ENCODE results near the gene SORCS2.

DNA sequence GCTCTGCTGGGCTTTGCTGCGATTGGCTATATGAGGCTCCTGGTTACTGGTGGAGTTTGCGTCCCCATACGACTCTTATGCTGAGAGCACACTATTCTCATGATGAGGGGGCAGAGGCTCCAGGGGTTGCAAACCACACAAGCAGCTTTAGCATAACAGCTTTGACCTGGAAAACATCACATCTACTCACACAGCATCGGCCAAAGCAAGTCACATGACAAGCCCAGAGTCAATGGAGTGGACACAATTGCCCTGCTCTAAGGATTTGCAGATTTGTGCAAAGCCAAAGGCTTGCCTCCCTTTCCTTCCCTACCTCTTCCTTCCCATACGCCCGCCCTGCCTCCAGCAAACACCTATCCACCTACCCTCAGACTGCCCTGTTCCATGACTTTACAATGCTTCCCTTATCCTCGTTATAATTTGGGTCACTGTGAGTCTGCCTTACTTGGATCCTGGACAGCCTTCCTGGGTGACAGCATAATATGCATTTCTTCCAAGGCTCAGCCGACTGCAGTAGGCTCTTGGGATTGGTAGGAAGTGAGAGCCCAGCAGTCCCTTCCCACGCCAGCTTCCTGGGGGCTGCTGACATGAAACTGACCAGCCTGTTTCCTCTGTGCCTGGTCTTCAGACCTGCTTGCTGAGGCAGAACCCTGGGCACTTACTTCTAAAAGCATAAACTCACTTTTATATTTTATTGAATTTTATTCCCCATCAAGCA is 450.6 kb downstream of the SORCS2 start:
- TF ChIP-seq RAD21 (IDR thresholded peaks at IDR 0.05; ENCODE audit: low read depth) = no peak
- no peak for TF ChIP-seq YY1 (IDR thresholded peaks at IDR 0.05; ENCODE audit: low read depth)
- no peak for TF ChIP-seq TEAD4 (IDR thresholded peaks at IDR 0.05)
- TF ChIP-seq TAF1 (IDR thresholded peaks at IDR 0.05; ENCODE audit: low read depth) = no peak
- TF ChIP-seq, protein P1, sequence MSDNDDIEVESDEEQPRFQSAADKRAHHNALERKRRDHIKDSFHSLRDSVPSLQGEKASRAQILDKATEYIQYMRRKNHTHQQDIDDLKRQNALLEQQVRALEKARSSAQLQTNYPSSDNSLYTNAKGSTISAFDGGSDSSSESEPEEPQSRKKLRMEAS (IDR thresholded peaks at IDR 0.05) = no peak

Measured in Ishikawa (cell line).